ENCODE data around the gene ZNF804B.

ZNF804B gene

DNA sequence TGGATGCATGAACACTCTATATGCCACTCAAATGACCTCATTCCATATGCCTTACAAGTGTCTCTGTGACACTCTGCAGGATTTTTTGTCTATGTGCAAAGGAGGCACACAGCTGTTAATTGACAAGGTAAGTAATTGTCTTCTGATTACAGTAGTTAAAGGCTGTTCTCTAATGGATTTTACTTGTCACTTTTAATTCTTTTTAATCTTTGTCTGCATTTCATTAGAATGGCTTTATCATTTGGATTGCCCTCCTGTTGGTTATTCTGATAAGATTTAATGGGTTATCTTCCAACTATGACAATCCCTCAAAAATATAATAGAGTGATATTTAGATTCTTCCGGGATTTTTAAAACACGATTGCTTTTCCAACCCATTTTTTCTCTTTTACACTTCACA, 326.1 kb downstream of the ZNF804B start:
- Histone ChIP-seq H3K27me3 (ENCODE audit: insufficient read depth, low read length, poor library complexity, severe bottlenecking) (no peaks in the 10 kb centered on the region), H2AFZ (ENCODE audit: low read length) (no peak overlapping the region), H3F3A (ENCODE audit: low read depth) (no peaks in the 10 kb centered on the region), H3K36me3 (ENCODE audit: insufficient read depth, low read length) (no peaks in the 10 kb centered on the region), H3K79me2 (ENCODE audit: insufficient read depth, low read length) (no peaks in the 10 kb centered on the region), H3K9me3 (ENCODE audit: insufficient read depth, low read depth, low read length) (no peaks in the 10 kb centered on the region), H3K9me2 (replicated peaks; ENCODE audit: low read depth, low read length) (no peaks in the 10 kb centered on the region), H3K9ac (ENCODE audit: low read depth, low read length, poor library complexity, severe bottlenecking) (no peak overlapping the region), H3K4me3 (ENCODE audit: low read length, poor library complexity, severe bottlenecking) (no peak overlapping the region), H3K4me1 (ENCODE audit: insufficient read depth, low read length, poor library complexity, severe bottlenecking) (no peaks in the 10 kb centered on the region), H4K20me1 (ENCODE audit: insufficient read depth, low read length, poor library complexity, severe bottlenecking) (no peaks in the 10 kb centered on the region), H3K4me2 (ENCODE audit: low read depth, low read length, poor library complexity, severe bottlenecking) (no peak overlapping the region)
- TF ChIP-seq EZH2phosphoT487 (IDR thresholded peaks at IDR 0.05; ENCODE audit: borderline replicate concordance) = no peak
- TF ChIP-seq, protein P1, sequence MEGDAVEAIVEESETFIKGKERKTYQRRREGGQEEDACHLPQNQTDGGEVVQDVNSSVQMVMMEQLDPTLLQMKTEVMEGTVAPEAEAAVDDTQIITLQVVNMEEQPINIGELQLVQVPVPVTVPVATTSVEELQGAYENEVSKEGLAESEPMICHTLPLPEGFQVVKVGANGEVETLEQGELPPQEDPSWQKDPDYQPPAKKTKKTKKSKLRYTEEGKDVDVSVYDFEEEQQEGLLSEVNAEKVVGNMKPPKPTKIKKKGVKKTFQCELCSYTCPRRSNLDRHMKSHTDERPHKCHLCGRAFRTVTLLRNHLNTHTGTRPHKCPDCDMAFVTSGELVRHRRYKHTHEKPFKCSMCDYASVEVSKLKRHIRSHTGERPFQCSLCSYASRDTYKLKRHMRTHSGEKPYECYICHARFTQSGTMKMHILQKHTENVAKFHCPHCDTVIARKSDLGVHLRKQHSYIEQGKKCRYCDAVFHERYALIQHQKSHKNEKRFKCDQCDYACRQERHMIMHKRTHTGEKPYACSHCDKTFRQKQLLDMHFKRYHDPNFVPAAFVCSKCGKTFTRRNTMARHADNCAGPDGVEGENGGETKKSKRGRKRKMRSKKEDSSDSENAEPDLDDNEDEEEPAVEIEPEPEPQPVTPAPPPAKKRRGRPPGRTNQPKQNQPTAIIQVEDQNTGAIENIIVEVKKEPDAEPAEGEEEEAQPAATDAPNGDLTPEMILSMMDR (conservative IDR thresholded peaks at IDR 0.05; ENCODE audit: low read length) = no peak

DNA sequence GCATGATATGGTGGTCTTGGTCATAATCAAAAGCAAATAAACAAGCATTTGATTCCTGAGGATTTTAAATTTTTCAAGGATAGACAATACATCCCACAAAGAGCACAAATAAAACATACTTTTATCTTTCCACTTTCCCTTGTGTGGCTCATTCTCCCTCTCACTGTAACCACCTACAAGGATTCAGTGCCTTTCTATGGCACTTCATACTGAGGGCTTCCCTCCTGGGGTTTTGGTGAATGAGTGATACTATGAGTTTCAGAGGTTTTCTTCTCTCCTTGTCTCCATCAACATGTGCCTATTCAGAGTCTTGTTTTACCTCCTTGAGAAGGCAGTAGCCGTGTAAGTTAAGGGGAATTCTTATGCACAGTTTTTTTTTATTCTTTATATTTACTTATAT, 332.1 kb downstream of the ZNF804B start:
- Histone ChIP-seq H3K79me2 (ENCODE audit: insufficient read depth, low read length) (no peaks in the 10 kb centered on the region), H3K4me1 (ENCODE audit: insufficient read depth, low read length, poor library complexity, severe bottlenecking) (no peaks in the 10 kb centered on the region), H2AFZ (ENCODE audit: low read length) (no peak overlapping the region), H3K4me3 (ENCODE audit: low read length, poor library complexity, severe bottlenecking) (no peak overlapping the region), H3F3A (ENCODE audit: low read depth) (no peaks in the 10 kb centered on the region), H3K36me3 (ENCODE audit: insufficient read depth, low read length) (no peaks in the 10 kb centered on the region), H3K9me2 (replicated peaks; ENCODE audit: low read depth, low read length) (no peaks in the 10 kb centered on the region), H4K20me1 (ENCODE audit: insufficient read depth, low read length, poor library complexity, severe bottlenecking) (no peaks in the 10 kb centered on the region), H3K4me2 (ENCODE audit: low read depth, low read length, poor library complexity, severe bottlenecking) (no peak overlapping the region), H3K9me3 (ENCODE audit: insufficient read depth, low read depth, low read length) (no peaks in the 10 kb centered on the region), H3K27me3 (ENCODE audit: insufficient read depth, low read length, poor library complexity, severe bottlenecking) (no peaks in the 10 kb centered on the region), H3K9ac (ENCODE audit: low read depth, low read length, poor library complexity, severe bottlenecking) (no peak overlapping the region)
- no peak for TF ChIP-seq EZH2phosphoT487 (IDR thresholded peaks at IDR 0.05; ENCODE audit: borderline replicate concordance)
- TF ChIP-seq, protein P1 (conservative IDR thresholded peaks at IDR 0.05; ENCODE audit: low read length) = no peak

DNA sequence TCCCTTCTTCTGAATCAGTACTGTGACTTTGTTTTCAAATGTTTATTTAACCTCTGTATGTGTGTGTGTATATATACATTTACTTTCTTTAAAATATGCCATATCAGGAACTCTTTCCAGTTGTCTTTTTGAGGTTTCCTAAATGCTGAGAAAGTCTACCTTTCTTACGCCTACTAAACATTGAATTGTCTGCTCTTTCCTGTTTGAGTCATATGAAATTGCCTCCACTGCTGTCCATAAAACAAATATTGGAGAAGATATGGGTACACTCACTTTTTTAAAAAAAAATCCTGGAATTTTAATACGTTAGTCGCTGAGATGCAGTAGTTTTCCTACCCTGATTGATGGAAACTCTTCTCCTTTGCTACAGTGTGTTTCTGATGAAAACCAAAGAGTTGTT, 334.8 kb downstream of the ZNF804B start:
- Histone ChIP-seq H3K9ac (ENCODE audit: low read depth, low read length, poor library complexity, severe bottlenecking) (no peak overlapping the region), H3K9me3 (ENCODE audit: insufficient read depth, low read depth, low read length) (no peaks in the 10 kb centered on the region), H3K9me2 (replicated peaks; ENCODE audit: low read depth, low read length) (no peaks in the 10 kb centered on the region), H3K4me1 (ENCODE audit: insufficient read depth, low read length, poor library complexity, severe bottlenecking) (no peaks in the 10 kb centered on the region), H3K79me2 (ENCODE audit: insufficient read depth, low read length) (no peaks in the 10 kb centered on the region), H2AFZ (ENCODE audit: low read length) (no peak overlapping the region), H3K4me2 (ENCODE audit: low read depth, low read length, poor library complexity, severe bottlenecking) (no peak overlapping the region), H3K36me3 (ENCODE audit: insufficient read depth, low read length) (no peaks in the 10 kb centered on the region), H4K20me1 (ENCODE audit: insufficient read depth, low read length, poor library complexity, severe bottlenecking) (no peaks in the 10 kb centered on the region), H3K27me3 (ENCODE audit: insufficient read depth, low read length, poor library complexity, severe bottlenecking) (no peaks in the 10 kb centered on the region), H3F3A (ENCODE audit: low read depth) (no peaks in the 10 kb centered on the region), H3K4me3 (ENCODE audit: low read length, poor library complexity, severe bottlenecking) (no peak overlapping the region)
- TF ChIP-seq, protein P1 (conservative IDR thresholded peaks at IDR 0.05; ENCODE audit: low read length) = no peak
- no peak for TF ChIP-seq EZH2phosphoT487 (IDR thresholded peaks at IDR 0.05; ENCODE audit: borderline replicate concordance)

Measured in Loucy (cell line).